AG04450 (cell line): ENCODE measurements around the gene CFAP251. TPM values are rescaled to one million over a fixed set of nuclear protein-coding genes. Genes with fewer than 3 reads are reported as not detected.

Experiments
- CTCF ChIA-PET: fragments of 300-600, 350-600 bp; formaldehyde crosslinking; extraction: SDS; loops from one replicate; lab custom pipeline; 2022; ENCODE audit warnings: antibody characterized with exemption, inconsistent platforms; lab: Charles Lee
- POLR2A ChIA-PET: fragments of 350-600 bp; formaldehyde crosslinking; extraction: SDS; loops from one replicate; lab custom pipeline; 2021; ENCODE audit warnings: antibody characterized with exemption, inconsistent platforms; lab: Yijun Ruan, JAX
- DNase-seq: peaks from one replicate; pipeline ENCODE4 v3.0.0-alpha.2; 2011; ENCODE audit warnings: low read depth, low spot score
- H3K27ac ChIP-seq: one replicate; pipeline ENCODE4 v1.5.1; 2012; ENCODE audit warnings: low read depth, low read length, control low read depth
- H3K27me3 ChIP-seq: one replicate; pipeline ENCODE4 v1.6.0; 2012; ENCODE audit warnings: low read length; ENCODE audit not compliant: control insufficient read depth, insufficient read depth
- H3K4me3 ChIP-seq: 2 replicates; pipeline ENCODE4 v1.5.1; 2011; ENCODE audit warnings: mild to moderate bottlenecking, low read depth, low read length, control low read depth
- H3K9me3 ChIP-seq: 2 replicates; pipeline ENCODE4 v1.5.1; 2012; ENCODE audit warnings: low read length; ENCODE audit not compliant: control insufficient read depth, insufficient read depth
- polyA plus RNA-seq: library from polyadenylated mRNA; depleted of rRNA; stranded (reverse); fragments of >200 nt; gene quantifications from 2 replicates; pipeline ENCODE4 v1.2.3, GENCODE V29; 2011
- TF ChIP-seq, protein P1 (sequence below): IDR thresholded peaks from 2 replicates; pipeline ENCODE4 v1.5.1; 2011; ENCODE audit warnings: low read depth, low read length, control low read depth, inconsistent platforms

Gene CFAP251
- polyA plus RNA-seq, 1 experiment = 16.1 TPM

DNA sequence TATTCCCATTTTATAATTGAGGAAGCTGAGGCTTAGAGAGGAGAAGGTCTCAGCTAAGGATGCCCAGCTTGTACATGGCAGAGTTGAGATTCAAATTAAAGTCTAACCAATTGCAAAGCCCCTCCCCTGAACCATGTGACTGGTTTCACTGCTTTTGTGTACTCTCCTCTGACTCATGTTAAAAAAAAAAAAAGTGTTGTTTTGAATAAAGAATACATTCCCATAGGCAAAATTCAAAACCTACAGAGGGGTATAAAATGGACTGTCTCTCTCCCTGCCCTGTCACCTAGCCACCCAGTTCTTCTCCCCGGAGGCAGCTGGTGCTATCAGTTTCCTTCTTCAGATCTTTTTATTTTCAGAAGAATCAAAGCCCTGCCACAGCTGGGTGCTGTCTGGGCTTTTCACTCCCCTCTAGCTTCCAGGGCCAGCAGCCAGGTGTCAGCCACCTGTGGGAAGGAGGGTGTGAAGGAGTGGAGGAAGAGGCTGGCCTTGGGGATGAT lies 24.4 kb upstream of the CFAP251 start:
- H3K27ac ChIP-seq = peak overlapping the region; percentile 68
- ChIA-PET POLR2A (interaction anchor here (1.3 to 1.5 kb wide), 2 partner anchors 91 to 99 kb away, joined by 3 to 6 read pairs; no protein-coding TSS in a partner anchor), CTCF (interaction anchor here (0.6 to 9.2 kb wide), 3 partner anchors 55 to 99 kb away, joined by 4 to 111 read pairs (median 5); partner anchors contain the start of gene RHOF)
- H3K4me3 ChIP-seq = no peak overlapping the region
- H3K9me3 ChIP-seq = no peaks in the 10 kb centered on the region
- TF ChIP-seq, protein P1, sequence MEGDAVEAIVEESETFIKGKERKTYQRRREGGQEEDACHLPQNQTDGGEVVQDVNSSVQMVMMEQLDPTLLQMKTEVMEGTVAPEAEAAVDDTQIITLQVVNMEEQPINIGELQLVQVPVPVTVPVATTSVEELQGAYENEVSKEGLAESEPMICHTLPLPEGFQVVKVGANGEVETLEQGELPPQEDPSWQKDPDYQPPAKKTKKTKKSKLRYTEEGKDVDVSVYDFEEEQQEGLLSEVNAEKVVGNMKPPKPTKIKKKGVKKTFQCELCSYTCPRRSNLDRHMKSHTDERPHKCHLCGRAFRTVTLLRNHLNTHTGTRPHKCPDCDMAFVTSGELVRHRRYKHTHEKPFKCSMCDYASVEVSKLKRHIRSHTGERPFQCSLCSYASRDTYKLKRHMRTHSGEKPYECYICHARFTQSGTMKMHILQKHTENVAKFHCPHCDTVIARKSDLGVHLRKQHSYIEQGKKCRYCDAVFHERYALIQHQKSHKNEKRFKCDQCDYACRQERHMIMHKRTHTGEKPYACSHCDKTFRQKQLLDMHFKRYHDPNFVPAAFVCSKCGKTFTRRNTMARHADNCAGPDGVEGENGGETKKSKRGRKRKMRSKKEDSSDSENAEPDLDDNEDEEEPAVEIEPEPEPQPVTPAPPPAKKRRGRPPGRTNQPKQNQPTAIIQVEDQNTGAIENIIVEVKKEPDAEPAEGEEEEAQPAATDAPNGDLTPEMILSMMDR = no peak
- H3K27me3 ChIP-seq = no peaks in the 10 kb centered on the region
- peak; percentile 50 for DNase-seq

DNA sequence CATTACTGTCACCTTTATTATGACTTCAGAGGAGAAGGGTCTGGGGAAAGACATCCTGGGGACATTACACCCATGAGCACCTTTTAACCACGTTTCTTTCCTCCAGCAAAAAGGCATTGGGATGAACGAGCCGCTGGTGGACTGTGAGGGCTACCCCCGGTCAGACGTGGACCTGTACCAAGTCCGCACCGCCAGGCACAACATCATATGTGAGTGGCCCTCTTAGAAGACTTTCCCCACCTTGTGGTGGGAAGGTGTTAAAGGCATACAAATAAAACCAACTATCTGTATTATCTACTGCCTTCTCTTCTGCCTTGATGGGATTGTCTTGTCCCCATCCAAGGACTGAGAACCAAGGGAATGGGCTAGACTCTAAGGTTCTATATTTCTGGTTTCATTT lies 23.8 kb upstream of the CFAP251 start:
- DNase-seq = no peak

DNA sequence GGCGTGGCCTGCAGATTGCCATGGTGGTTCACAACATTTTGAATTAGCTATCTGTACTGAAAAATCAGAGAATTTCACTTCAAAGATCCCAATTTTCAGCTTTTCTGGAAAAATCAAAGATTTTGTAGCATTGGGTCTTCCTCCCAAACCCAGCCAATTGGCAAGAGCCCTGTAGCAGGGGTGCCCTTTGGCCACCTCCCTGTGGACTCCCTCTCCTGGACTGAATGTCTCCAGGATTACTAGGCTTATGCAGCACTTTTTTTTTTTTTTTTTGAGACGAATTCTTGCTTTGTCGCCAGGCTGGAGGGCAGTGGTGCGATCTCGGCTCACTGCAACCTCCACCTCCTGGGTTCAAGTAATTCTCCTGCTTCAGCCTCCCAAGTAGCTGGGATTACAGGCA lies 20.1 kb upstream of the CFAP251 start:
- H3K27me3 ChIP-seq = no peaks in the 10 kb centered on the region
- ChIA-PET POLR2A (no interaction called here), CTCF (interaction anchor here (0.7 to 1.6 kb wide), 2 partner anchors 10 to 104 kb away, joined by 3 to 10 read pairs; partner anchors contain the start of gene PSMD9)
- no peak overlapping the region for H3K4me3 ChIP-seq
- peak overlapping the region; percentile 21 for H3K27ac ChIP-seq
- no peak for DNase-seq
- TF ChIP-seq, protein P1 = no peak
- no peaks in the 10 kb centered on the region for H3K9me3 ChIP-seq

More for the DNA sequence above, 23.8 kb upstream of the CFAP251 start:
- Histone ChIP-seq H3K9me3 (no peaks in the 10 kb centered on the region), H3K27ac (peak overlapping the region; percentile 68), H3K27me3 (no peaks in the 10 kb centered on the region), H3K4me3 (no peak overlapping the region)
- POLR2A ChIA-PET = interaction anchor here (1.3 kb wide), 1 partner anchor 92 kb away, joined by 6 read pairs; no protein-coding TSS in a partner anchor
- CTCF ChIA-PET = interaction anchor here (0.6 to 1.5 kb wide), 3 partner anchors 71 to 201 kb away, joined by 5 to 11 read pairs (median 6); partner anchors contain the start of gene RHOF
- TF ChIP-seq, protein P1 = peak; percentile 44

DNA sequence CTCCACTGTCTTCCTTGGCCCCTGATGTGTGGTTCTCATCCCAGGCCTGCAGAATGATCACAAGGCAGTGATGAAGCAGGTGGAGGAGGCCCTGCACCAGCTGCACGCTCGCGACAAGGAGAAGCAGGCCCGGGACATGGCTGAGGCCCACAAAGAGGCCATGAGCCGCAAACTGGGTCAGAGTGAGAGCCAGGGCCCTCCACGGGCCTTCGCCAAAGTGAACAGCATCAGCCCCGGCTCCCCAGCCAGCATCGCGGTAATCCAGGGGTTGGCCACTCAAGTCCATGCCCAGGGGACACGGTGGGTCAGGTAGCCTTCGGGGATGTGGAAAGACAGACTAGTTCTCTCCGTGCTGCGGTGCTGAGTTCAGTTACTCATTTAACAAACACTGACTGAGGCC lies 18.8 kb upstream of the CFAP251 start:
- ChIA-PET POLR2A (interaction anchor here (0.5 kb wide), 1 partner anchor 116 kb away, joined by 6 read pairs; no protein-coding TSS in a partner anchor), CTCF (no interaction called here)
- Histone ChIP-seq H3K4me3 (no peak overlapping the region), H3K27me3 (no peaks in the 10 kb centered on the region), H3K9me3 (no peaks in the 10 kb centered on the region), H3K27ac (peak overlapping the region; percentile 39)
- DNase-seq = no peak
- TF ChIP-seq, protein P1 = no peak

DNA sequence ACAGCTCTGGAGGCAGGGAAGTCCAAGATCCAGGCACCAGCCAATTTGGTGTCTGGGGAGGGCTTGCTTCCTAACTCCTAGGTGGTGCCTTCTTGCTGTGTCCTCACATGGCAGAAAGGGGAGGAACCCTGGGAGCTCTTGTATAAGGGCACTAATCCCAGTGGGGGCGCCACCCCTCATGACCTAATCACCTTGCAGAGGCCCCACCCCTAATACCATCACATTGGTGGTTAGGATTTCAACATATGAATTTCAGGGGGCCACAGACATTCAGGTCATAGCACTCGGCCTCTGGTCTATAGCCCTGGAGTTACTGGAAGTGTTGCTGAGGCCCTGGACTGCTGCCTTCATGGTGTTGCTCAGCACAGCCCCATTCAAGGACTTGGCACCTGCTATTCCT lies 15.2 kb upstream of the CFAP251 start:
- Histone ChIP-seq H3K4me3 (no peak overlapping the region), H3K27ac (no peak overlapping the region), H3K27me3 (no peaks in the 10 kb centered on the region), H3K9me3 (no peaks in the 10 kb centered on the region)
- TF ChIP-seq, protein P1 = no peak
- CTCF ChIA-PET = interaction anchor here (2.3 kb wide), 1 partner anchor 109 kb away, joined by 7 read pairs; the partner anchor contains the start of gene RHOF
- DNase-seq = no peak
- POLR2A ChIA-PET = no interaction called here
